ENCODE results near the gene POMT1. TPM values are rescaled to one million over a fixed set of nuclear protein-coding genes. Genes with fewer than 3 reads are reported as not detected.
"Not testable (repeated sequence)": the region's sequence is repeated elsewhere in the genome, so short reads cannot be mapped to it uniquely, and the experiment has no call there.

Gene POMT1
- total RNA-seq, 1 donor from 2014 or later = 34.5 TPM

DNA sequence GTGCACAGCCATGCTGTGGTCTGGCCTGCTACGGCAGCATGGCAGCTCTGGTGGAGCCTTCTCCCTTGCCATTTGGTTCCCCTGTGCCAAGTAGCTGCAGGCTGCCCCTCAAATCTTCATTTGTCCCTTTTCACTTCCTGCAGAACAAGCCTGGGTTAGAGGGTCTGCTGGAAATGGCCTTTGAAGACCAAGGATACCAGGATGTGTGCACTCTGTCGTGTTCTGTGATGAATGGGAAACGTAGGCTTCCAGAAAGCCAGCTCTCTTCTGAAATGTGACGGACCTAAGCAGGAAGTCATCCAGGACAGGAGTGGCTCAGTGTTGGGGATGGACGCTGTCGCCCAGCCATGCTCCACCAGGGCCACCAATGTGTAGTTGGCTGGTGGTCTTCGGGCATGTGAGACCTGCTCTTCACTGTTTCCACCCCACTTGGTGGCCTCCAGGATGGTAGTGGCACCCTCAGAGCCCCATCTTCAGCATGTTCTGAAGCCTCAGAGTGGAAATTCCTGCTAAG lies 3.4 kb upstream of the POMT1 start:
- no peak for DNase-seq

DNA sequence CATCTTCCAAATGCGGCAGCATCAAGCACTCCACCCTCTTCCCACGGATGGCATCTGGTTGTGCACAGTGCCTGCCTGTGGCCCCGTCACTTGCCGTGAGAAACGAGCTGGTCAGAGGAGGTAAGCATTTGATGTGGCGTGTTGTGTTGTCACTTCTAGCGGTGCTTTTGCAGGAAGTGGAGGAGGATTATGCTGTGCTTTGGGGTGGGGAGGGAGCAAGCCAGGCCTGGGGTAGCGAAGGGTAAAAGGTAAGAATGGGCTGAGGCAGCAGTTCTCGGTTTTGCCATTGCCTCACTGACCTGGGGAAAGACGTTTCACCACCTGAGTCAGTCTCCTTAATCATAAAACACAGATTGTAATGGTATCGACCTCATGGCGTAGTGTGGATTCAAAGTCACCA lies 2.3 kb upstream of the POMT1 start:
- no peak for DNase-seq

DNA sequence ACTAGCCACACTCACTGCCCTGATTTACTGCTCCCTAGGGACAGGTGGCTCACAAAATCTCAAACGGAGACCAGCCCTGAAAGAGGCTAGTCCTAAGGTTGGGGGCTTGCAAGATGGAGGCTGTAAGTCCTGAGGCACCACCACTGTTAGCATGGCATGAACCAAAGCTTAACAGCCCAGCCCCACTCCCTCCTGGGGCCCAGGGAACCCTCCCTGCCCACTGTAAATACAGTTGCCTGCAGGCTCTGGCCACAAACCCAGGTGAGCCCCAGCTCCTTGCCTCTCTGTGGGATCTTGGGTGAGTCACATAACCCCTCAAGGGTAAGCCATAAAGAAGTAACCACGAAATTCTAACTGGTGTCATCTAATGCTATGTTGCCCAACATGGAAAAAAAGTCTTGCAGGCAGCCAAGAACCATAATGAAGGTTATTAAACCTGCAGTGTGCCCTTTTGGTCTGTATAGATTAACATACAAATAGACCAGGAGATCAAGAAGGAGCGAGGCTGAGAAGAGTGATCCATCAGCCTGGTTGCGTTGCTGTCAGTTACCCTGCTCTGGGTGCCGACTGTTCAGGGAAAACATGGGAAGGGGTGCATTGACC lies 1.7 kb upstream of the POMT1 start:
- no peak for DNase-seq

DNA sequence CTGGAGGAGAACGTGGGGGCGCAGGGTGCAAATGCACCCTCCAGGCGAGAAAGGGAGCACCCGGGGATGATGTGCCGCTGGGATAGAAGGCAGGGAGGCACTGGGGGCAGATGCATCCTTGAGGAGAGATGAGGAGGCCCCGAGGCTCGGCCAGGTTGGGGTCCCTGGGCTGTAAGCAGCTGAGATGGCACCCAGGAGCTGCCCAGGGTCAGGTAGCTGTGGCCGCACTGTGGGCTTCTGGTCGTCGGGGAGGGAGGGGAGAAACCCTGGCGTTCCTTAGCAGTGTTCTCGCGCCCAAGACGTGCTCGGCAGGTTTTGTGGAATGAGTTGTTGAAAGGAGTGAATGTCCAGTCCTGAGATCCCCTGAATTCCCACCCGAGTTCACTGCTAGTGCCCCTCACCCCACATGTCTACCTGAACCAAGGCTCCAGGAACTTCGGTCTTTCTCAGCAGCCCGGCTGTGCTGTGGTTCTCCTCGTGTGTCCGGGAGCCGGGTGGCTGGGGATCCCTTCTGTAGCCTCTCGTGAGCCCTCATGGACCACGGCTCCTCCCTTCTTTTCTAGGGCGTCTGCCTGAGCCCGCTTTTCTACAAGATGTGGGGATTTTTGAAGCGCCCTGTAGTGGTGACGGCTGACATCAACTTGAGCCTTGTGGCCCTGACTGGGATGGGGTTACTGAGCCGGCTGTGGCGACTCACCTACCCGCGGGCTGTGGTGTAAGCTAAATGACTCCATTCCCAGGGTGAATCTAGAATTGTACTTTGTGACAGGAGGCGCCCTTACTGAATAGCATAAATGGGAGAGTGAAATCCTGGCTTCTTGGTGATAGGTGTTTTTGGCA lies 1.1 kb downstream of the POMT1 start:
- no peak for DNase-seq

DNA sequence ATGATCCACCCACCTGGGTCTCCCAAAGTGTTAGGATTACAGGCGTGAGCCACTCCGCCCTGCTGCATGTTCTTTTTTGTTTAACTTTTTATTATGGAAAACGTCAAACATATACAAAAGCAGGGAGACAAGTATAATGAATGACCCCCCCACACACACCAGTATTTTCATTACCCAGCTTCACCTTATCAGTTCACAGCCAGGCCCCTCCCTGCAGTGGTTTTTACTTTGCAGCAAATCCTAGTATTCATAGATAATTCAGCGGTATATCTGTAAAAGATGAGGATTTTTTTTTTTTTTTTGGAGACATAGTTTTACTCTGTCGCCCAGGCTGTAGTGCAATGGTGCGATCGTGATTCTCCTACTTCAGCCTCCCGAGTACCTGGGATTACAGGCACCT lies 2.3 kb downstream of the POMT1 start:
- no peak for DNase-seq

DNA sequence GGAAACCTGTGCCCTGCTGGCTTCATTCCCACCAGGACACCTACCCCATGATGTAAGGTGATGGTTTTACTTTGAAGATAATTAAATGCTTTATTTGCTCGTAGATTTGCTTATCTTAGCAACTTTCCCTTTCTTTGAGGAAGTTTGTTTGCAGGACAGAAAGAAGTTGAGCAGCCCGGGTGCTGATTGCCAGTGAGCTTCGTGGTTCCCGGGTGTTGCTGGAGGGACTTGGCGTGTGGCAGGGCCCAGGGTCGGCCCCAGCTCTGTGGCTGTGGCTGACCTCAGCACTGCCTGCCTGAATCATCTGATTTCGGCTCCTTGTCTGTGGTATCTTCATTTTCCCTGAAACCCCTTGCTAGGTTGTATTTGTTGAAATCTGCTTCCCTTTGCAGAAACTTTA lies 8.7 kb downstream of the POMT1 start:
- no peak for DNase-seq

DNA sequence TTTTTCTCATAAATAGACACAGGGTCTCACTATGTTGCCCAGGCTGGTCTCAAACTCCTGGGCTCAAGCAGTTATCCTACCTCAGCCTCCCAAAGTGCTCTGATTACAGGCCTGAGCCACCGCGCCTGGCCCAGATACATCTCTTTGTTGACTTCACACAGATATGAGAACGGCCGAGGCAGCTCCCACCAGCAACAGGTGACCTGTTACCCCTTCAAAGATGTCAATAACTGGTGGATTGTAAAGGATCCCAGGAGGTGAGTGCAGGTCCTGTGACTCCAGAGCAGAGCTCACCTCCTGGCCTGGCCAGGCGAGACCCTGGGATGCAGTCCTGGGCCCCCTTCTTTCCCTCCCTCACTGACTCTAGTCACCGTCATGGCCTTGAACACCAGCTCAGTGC lies 9.2 kb downstream of the POMT1 start:
- DNase-seq = no peak

DNA sequence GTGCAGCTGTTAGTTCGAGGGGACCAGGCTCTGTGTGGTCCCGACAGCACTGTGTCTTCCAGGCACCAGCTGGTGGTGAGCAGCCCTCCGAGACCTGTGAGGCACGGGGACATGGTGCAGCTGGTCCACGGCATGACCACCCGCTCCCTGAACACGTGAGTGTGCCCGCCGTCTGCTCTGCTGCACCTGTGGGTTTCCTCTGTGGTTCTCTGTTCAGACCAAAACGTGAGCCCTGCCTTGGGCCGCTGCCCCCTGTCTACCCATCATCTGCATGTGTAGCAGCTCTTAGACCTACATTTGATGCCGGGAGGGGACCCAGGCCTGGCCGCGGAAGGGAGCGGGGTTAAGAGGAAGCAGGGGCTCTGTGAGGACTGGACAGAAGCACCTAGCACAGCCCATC lies 10.5 kb downstream of the POMT1 start:
- DNase-seq = no peak

DNA sequence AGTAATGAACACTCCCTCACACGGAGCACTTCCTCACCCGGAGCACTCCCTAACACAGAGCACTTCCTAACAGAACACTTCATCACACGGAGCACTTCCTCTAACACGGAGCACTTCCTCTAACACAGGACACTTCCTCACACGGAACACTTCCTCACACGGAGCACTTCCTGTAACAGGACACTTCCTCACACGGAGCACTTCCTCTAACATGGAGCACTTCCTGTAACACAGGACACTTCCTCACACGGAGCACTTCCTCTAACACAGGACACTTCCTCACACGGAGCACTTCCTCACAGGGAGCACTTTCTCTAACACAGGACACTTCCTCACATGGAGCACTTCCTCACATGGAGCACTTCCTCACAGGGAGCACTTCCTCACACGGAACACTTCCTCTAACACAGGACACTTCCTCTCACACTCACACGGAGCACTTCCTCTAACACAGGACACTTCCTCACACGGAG lies 12.9 kb downstream of the POMT1 start:
- DNase-seq = not testable (repeated sequence)

DNA sequence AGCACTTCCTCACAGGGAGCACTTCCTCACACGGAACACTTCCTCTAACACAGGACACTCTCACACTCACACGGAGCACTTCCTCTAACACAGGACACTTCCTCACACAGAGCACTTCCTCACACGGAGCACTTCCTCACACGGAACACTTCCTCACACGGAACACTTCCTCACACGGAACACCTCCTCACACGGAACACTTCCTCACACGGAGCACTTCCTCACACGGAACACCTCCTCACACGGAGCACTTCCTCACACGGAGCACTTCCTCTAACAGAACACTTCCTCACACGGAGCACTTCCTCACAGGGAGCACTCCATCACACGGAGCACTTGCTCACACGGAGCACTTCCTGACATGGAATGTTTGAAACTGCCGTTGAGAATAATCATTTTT lies 13.4 kb downstream of the POMT1 start:
- no peak for DNase-seq

DNA sequence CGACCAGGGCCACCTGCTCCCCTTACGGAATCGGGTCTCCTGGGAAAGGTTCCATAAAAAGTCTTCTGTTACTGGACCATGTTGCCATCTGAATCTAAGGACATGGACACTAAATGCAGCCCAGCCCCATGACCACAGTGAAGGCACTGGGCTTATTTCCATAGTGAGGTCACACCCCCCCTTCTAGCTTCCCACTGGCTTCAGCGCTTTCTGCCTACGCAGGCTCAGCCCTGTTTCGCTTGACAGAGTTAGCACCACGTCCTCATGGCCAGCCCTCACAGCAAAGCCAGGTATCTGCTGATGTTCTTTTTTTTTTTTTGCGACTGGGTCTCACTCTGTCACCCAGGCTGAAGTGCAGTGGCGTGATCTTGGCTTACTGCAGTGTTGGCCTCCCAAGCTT lies 14.2 kb downstream of the POMT1 start:
- DNase-seq = no peak

DNA sequence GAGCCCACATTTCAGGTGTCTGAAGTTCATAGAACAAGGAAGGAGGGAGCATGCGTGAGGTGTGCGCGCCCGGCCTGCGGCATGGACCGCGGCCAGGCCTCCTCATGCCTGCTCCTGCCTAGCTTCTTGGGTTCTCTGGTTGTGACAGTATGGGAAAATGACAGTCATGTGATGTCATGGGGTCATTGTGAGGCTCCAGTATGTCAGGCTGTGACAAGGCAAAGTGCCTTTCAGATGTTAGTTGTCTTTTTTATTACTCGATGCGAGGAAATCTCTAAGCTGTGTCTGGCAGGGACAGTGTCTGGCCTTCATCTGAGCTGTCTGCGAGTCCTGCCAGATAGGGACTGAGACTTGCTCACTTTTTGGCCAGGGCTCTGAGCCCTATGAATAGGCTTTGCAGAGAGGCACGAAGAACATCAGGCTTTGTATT lies 15.1 kb downstream of the POMT1 start:
- no peak for DNase-seq

DNA sequence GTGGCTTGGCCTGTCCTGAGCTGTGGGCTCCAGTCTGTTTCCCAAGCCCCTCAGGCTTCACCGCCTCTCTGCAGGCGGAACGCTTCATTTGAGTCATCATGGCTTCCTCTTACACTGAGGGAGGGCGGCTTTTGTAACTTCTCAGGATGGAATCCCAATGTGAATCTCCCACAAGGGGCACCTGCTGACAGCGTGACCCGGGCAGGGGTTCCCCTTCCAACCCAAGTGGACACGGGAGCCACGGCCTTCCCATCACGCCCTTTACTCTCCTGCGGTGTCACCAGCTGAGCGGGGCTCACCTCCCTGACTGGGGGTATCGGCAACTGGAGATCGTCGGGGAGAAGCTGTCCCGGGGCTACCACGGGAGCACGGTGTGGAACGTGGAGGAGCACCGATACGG lies 15.8 kb downstream of the POMT1 start:
- DNase-seq = no peak

DNA sequence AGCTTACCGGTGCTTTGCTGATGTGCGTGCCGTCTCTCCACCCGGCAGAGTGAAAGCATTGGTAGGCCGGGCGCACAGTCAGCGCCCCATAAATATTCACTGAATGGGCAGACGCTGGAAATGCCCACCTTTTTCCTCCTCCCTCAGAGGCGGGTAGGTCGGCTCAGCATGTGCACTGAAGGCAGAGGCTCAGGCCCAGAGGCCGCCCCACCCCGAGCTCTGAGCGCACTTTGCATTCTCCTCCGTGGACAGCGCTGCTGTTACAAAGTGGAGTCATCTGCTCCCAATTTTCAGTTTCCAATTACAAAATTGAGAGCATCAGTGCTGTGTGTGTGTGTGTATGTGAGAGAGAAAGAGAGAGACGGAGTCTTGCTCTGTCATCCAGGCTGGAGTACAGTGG lies 17.8 kb downstream of the POMT1 start:
- no peak for DNase-seq

DNA sequence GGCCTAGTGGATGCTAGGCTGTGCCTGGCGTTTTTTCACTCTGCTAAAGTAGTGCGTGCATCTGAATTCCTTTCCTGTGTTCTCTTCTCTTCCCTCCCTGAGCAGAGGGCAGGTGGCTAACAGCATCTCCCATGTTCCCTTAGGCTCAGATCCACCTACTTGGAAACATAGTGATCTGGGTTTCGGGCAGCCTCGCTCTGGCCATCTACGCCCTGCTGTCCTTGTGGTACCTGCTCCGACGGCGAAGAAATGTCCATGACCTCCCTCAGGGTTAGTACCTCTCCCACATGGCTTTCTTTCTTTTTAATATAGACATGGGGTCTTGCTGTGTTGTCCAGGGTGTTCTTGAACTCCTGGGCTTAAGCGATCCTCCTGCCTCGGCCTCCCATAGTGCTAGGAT lies 18.5 kb downstream of the POMT1 start:
- no peak for DNase-seq

DNA sequence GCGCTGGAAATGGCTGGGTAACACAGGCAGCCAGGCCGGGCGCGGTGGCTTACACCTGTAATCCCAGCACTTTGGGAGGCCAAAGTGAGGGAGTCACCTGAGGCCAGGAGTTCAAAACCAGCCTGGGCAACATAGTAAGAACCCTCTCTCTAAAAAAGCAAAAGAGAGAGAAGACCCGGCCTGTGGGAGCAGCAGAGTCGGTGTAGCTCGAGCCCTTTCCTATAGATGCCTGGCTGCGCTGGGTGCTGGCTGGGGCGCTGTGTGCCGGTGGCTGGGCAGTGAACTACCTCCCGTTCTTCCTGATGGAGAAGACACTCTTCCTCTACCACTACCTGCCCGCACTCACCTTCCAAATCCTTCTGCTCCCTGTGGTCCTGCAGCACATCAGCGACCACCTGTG lies 19.1 kb downstream of the POMT1 start:
- no peak for DNase-seq

DNA sequence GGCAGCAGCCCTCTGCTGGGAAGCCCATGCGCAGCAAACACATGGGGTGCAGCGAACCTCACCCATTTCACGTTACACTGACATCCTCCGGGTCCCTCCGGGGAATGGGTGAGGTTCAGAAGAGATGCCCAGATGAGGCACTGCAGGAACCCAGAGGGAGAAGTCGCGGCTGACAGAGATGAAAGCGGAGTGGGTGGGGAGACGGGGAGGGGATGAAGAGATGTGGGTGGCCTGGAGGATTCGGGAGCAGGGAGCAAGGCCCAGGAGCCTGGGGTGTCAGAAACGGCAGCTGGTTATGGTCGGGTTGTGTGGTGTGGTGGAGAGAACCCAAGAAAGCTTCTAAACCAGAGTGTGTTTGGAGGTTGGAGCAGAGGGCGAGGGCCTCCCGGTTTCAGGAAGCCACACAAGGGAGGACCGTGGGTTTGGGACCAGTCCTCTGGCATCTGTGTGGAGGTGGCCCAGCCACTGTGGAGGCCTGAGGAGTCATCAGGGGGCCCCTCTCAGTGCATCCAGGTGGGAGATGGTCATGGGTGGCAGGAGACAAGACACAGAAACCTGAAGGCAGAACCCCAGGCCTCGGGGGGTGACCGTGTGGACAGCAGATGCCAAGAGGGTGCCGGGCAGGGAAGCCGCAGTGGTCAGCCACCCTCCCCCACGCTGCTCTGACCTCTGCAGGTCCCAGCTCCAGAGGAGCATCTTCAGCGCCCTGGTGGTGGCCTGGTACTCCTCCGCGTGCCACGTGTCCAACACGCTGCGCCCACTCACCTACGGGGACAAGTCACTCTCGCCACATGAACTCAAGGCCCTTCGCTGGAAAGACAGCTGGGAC lies 19.8 kb downstream of the POMT1 start:
- DNase-seq = no peak

DNA sequence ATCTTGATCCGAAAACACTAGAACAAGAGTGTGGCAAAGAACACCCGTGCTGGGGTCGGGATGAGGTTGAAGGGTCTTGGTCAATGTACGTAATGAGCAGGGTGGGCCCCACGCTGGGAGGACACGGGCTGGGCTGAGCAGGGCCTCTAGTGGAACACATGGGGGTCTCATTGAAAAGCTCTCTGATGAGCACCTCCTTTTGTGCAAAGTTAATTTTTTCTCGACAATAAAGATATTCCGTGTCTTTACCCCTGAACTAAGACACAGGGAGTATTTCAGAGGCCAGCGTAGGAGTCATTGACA lies 20.3 kb downstream of the POMT1 start:
- DNase-seq = no peak

DNA sequence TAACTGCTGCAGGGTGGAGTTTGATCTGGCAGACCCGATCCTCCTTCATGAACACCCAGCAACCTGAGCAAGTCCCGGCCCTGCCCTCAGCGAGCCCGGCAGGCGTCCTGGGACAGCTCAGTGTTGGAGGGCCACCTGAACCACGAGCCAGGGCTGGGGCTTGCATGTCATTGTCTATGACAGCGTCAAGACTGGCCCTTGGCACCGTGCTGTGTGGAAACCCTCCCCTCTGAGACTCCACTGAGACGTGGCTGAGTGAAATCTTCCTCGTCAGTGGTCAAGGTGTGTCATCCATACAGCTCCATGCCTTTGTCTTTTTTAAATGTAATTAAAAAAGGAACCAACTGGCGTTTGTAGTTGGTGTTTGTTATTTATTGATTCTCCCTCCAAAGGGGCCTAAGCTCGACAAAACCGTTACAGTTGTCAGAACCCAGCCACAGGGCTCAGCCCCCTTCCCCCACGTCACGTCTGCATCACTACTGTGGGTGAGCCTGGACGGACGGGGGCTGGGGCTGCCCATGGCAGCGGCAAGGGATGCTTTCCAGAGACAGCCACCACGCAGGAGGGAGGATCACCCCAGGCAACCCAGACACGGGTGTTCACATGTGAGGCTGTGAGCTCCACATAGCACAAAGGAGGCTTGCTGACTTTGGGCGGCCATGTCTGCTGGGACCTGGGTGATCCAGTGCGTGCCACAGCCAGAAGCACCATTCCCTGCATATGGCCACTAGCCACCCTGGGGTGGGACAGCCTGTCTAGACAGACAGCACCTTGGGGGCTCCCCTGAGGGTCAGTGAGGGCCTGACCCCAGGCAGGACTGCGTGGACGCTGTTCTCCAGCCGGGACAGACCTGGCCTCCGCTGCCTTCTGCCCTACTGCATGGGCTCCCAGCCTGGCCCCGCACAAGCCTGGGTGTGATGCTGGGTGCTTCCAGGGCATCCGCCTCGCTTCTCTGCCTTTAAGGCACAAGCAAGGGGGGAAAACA lies 21.0 kb downstream of the POMT1 start:
- no peak for DNase-seq

DNA sequence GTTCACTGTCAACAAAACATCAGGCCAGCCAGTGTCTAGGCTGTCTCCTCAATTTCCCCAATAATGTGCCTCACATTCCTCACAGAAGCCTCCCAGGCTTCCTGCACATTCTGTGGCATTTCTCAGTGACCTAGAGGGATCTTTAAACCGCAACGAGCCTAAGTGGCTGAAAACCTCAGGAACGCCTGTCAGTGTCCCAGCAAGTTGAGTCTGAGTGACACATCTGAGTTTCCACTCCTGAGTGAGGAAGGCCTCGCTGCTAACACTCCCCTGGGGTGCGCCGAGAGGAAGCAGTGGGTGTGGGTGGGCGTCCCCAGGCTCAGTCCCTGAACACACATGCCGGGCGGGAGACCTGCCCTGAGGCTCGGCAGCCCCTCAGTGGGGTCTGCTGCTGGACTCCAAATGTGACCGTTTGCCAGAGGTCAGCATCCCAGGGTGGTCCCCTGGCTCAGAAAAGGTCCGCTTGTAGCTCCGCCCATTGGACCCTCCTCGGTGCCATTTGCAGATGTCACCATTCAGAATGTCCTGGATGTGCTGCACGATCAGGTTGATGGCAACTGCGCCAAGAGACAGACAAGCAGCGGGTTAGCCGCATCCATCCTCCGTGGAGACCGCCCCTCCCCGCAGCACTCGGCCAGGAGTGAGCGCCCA lies 22.1 kb downstream of the POMT1 start:
- DNase-seq = no peak

All from occipital lobe (tissue), 2 donors.